Neural cell (in vitro differentiated cells): ENCODE measurements around the gene RBP4. TPM values are rescaled to one million over a fixed set of nuclear protein-coding genes. Genes with fewer than 3 reads are reported as not detected.

Experiments used
- H2AFZ ChIP-seq: fragments of 200-600, 300-800 bp; sonication (generic), shearing (Covaris generic); 2 replicates; pipeline ENCODE4 v1.6.0; 2014; ENCODE audit warnings: low read depth, mild to moderate bottlenecking, antibody characterized with exemption, low read length, moderate library complexity
- H3F3A ChIP-seq: fragments of 200-600 bp; shearing (Covaris generic); 2 replicates; pipeline ENCODE4 v1.6.1; 2016; ENCODE audit warnings: mild to moderate bottlenecking, moderate library complexity, mixed read lengths, antibody characterized with exemption, low read length; ENCODE audit not compliant: insufficient read depth, poor library complexity, severe bottlenecking
- H3K27ac ChIP-seq: fragments of 200-600, 300-800 bp; sonication (generic), shearing (Covaris generic); 2 replicates; pipeline ENCODE4 v1.5.1; 2014; ENCODE audit warnings: mild to moderate bottlenecking, low read length, moderate library complexity
- H3K27me3 ChIP-seq: fragments of 300-800, 200-600 bp; sonication (generic), shearing (Covaris generic); 2 replicates; pipeline ENCODE4 v1.6.0; 2014; ENCODE audit warnings: mild to moderate bottlenecking, low read depth, low read length, moderate library complexity; ENCODE audit not compliant: insufficient read depth
- H3K36me3 ChIP-seq: fragments of 300-800, 200-600 bp; sonication (generic), shearing (Covaris generic); 2 replicates; pipeline ENCODE4 v1.5.1; 2014; ENCODE audit warnings: mild to moderate bottlenecking, antibody characterized with exemption, low read length, moderate library complexity; ENCODE audit not compliant: insufficient read depth
- H3K4me2 ChIP-seq: fragments of 300-800, 200-600 bp; sonication (generic), shearing (Covaris generic); 2 replicates; pipeline ENCODE4 v1.6.0; 2014; ENCODE audit warnings: mild to moderate bottlenecking, low read length
- H3K4me3 ChIP-seq: fragments of 300-800, 200-600 bp; sonication (generic), shearing (Covaris generic); 2 replicates; pipeline ENCODE4 v1.5.1; 2014; ENCODE audit warnings: mild to moderate bottlenecking, low read length, moderate library complexity
- H3K79me2 ChIP-seq: fragments of 200-600 bp; shearing (Covaris generic); replicated peaks from 2 replicates; pipeline ENCODE4 v1.6.0; 2014; ENCODE audit warnings: mild to moderate bottlenecking, low read length, moderate library complexity; ENCODE audit not compliant: insufficient read depth
- H3K9ac ChIP-seq: fragments of 300-800, 200-600 bp; sonication (generic), shearing (Covaris generic); 2 replicates; pipeline ENCODE4 v1.6.1; 2016; ENCODE audit warnings: mild to moderate bottlenecking, low read length, mixed read lengths
- H3K9me2 ChIP-seq: fragments of 200-600 bp; shearing (Covaris generic); 2 replicates; pipeline ENCODE4 v1.6.1; 2016; ENCODE audit warnings: mild to moderate bottlenecking, low read length, mixed read lengths; ENCODE audit not compliant: insufficient read depth
- H3K9me3 ChIP-seq: fragments of 200-600, 300-800 bp; sonication (generic), shearing (Covaris generic); 2 replicates; pipeline ENCODE4 v1.6.1; 2016; ENCODE audit warnings: mild to moderate bottlenecking, mixed run types, low read length, moderate library complexity, mixed read lengths
- H4K20me1 ChIP-seq: fragments of 200-600 bp; shearing (Covaris generic); 2 replicates; pipeline ENCODE4 v1.6.1; 2016; ENCODE audit warnings: mild to moderate bottlenecking, mixed run types; ENCODE audit not compliant: insufficient read depth
- CTCF ChIP-seq: fragments of 450-650 bp; IDR thresholded peaks from 2 replicates; pipeline ENCODE4 v1.5.1; 2014; ENCODE audit warnings: antibody characterized with exemption, mild to moderate bottlenecking, moderate library complexity; ENCODE audit not compliant: poor library complexity, severe bottlenecking
- EP300 ChIP-seq: fragments of 450-650 bp; conservative IDR thresholded peaks from 2 replicates; pipeline ENCODE4 v1.6.1; 2014; ENCODE audit warnings: antibody characterized with exemption, mild to moderate bottlenecking, moderate library complexity; ENCODE audit not compliant: poor library complexity, severe bottlenecking
- EZH2 ChIP-seq: fragments of 200-600, 300-800 bp; shearing (Covaris generic), sonication (generic); IDR thresholded peaks from 2 replicates; pipeline ENCODE4 v1.6.1; 2014; ENCODE audit warnings: antibody characterized with exemption, low read length, borderline replicate concordance, mild to moderate bottlenecking; ENCODE audit not compliant: insufficient read depth, poor library complexity, severe bottlenecking
- MXI1 ChIP-seq: fragments of 450-650 bp; conservative IDR thresholded peaks from 2 replicates; pipeline ENCODE4 v1.6.1; 2014; ENCODE audit warnings: antibody characterized with exemption, mild to moderate bottlenecking; ENCODE audit not compliant: poor library complexity, severe bottlenecking
- POLR2AphosphoS5 ChIP-seq: IDR thresholded peaks from 2 replicates; pipeline ENCODE4 v1.6.1; 2012
- RAD21 ChIP-seq: fragments of 450-650 bp; conservative IDR thresholded peaks from 2 replicates; pipeline ENCODE4 v1.6.1; 2014; ENCODE audit warnings: antibody characterized with exemption, mild to moderate bottlenecking, moderate library complexity
- REST ChIP-seq: IDR thresholded peaks from 2 replicates; pipeline ENCODE4 v1.6.1; 2012; ENCODE audit warnings: borderline replicate concordance
- SMC3 ChIP-seq: fragments of 450-650 bp; conservative IDR thresholded peaks from 2 replicates; pipeline ENCODE4 v1.6.1; 2014; ENCODE audit warnings: antibody characterized with exemption, mild to moderate bottlenecking, moderate library complexity; ENCODE audit not compliant: poor library complexity
- TAF1 ChIP-seq: IDR thresholded peaks from 2 replicates; pipeline ENCODE4 v1.6.1; 2012; ENCODE audit warnings: low read depth
- polyA minus RNA-seq: library from RNA; depleted of rRNA, polyadenylated mRNA; stranded (reverse); fragments of >200 nt; gene quantifications from 2 replicates; pipeline ENCODE4 v1.2.3, GENCODE V29; 2014
- polyA plus RNA-seq: library from polyadenylated mRNA; depleted of rRNA; stranded (reverse); fragments of >200 nt; gene quantifications from 2 replicates; pipeline ENCODE4 v1.2.3, GENCODE V29; 2014

RBP4 gene
- polyA plus RNA-seq (0.73 and 1.9 TPM in 2 replicates), polyA minus RNA-seq (0.49 TPM in 1 of 2 replicates, not detected in the other)

- H3K27ac ChIP-seq = no peak within 1 kb of the TSS
Observed at GRCh38 chr10:93601146-93601773, at the start of gene RBP4. Gene RBP4, minus strand, starts transcription at chr10:93601235. Its CDS starts 207 bp downstream, at chr10:93601028.

GRCh38 chr10:93639791-93640190 lies 38.8 kb upstream of the RBP4 start:
- no peak for TF ChIP-seq SMC3
- TF ChIP-seq EZH2 = no peak
- TF ChIP-seq REST = no peak
- TF ChIP-seq POLR2AphosphoS5 = no peak
- no peak for TF ChIP-seq TAF1
- TF ChIP-seq RAD21 = no peak
- no peak for TF ChIP-seq EP300
- no peak for TF ChIP-seq MXI1
- no peak for TF ChIP-seq CTCF
- no peaks in the 10 kb centered on the region for H3K9me2 ChIP-seq
- H3F3A ChIP-seq = no peaks in the 10 kb centered on the region
- no peak overlapping the region for H3K4me3 ChIP-seq
- H3K9ac ChIP-seq = no peak overlapping the region
- no peaks in the 10 kb centered on the region for H3K27me3 ChIP-seq
- H4K20me1 ChIP-seq = no peaks in the 10 kb centered on the region
- H3K4me2 ChIP-seq = no peak overlapping the region
- H2AFZ ChIP-seq = no peak overlapping the region
- no peak overlapping the region for H3K27ac ChIP-seq
- H3K79me2 ChIP-seq = no peaks in the 10 kb centered on the region
- H3K36me3 ChIP-seq = no peaks in the 10 kb centered on the region
- no peaks in the 10 kb centered on the region for H3K9me3 ChIP-seq

More at GRCh38 chr10:93601146-93601773, at the start of gene RBP4:
- H4K20me1 ChIP-seq = no peaks in the 10 kb centered on the region
- H3K27me3 ChIP-seq = peaks cover 54% of the 10 kb centered on the region
- H3K4me3 ChIP-seq = peak within 1 kb of the TSS; percentile 74
- H3K9me2 ChIP-seq = no peaks in the 10 kb centered on the region
- no peaks in the 10 kb centered on the region for H3K36me3 ChIP-seq
- H3K9ac ChIP-seq = peak within 1 kb of the TSS; percentile 49
- no peaks in the 10 kb centered on the region for H3K79me2 ChIP-seq
- TF ChIP-seq MXI1 (no peak), EZH2 (peak; percentile 36)
- peak within 1 kb of the TSS; percentile 48 for H3K4me2 ChIP-seq
- H3K9me3 ChIP-seq = no peaks in the 10 kb centered on the region
- H3F3A ChIP-seq = no peaks in the 10 kb centered on the region
- no peak within 1 kb of the TSS for H2AFZ ChIP-seq
